Fibroblast of lung (primary cell): ENCODE results near the gene APBB2. TPM values are rescaled to one million over a fixed set of nuclear protein-coding genes. Genes with fewer than 3 reads are reported as not detected.

Experiments
- DNase-seq, 2 donors: peaks; one replicate each; pipeline versions ENCODE4 v3.0.0 to v3.0.0-alpha.2; 2010; ENCODE audit warnings: low read depth in 2 of 2
- H2AFZ ChIP-seq: 2 replicates; pipeline ENCODE4 v1.5.1; 2012; ENCODE audit warnings: low read length, control low read depth, inconsistent platforms
- H3K27ac ChIP-seq: 2 replicates; pipeline ENCODE4 v1.5.1; 2011; ENCODE audit warnings: low read length, control low read depth; ENCODE audit not compliant: insufficient read depth
- H3K27me3 ChIP-seq: 2 replicates; pipeline ENCODE4 v1.5.1; 2011; ENCODE audit warnings: mild to moderate bottlenecking, low read length; ENCODE audit not compliant: control insufficient read depth, insufficient read depth
- H3K36me3 ChIP-seq: 2 replicates; pipeline ENCODE4 v1.5.1; 2011; ENCODE audit warnings: low read length; ENCODE audit not compliant: control insufficient read depth, insufficient read depth
- H3K4me1 ChIP-seq: 2 replicates; pipeline ENCODE4 v1.5.1; 2011; ENCODE audit warnings: low read length; ENCODE audit not compliant: control insufficient read depth, insufficient read depth; ENCODE audit errors: extremely low read depth
- H3K4me2 ChIP-seq: 2 replicates; pipeline ENCODE4 v1.5.1; 2011; ENCODE audit warnings: low read length, control low read depth; ENCODE audit not compliant: insufficient read depth; ENCODE audit errors: extremely low read depth
- H3K4me3 ChIP-seq, 4 experiments: fragments of 200-600 bp in 1 of 4; sonication (generic) in 1 of 4; replicated peaks in 1 of 4; 2 replicates each; pipeline ENCODE4 v1.5.1; 2011 to 2016; ENCODE audit warnings: low read length in 4 of 4, low read depth in 3 of 4, mild to moderate bottlenecking in 3 of 4, control low read depth in 2 of 4, inconsistent platforms in 1 of 4, mixed read lengths in 1 of 4; ENCODE audit not compliant: insufficient read depth in 1 of 4; ENCODE audit errors: control extremely low read depth in 1 of 4
- H3K79me2 ChIP-seq: 2 replicates; pipeline ENCODE4 v1.5.1; 2012; ENCODE audit warnings: mild to moderate bottlenecking, low read length, inconsistent platforms; ENCODE audit not compliant: control insufficient read depth, insufficient read depth
- H3K9ac ChIP-seq: 2 replicates; pipeline ENCODE4 v1.5.1; 2011; ENCODE audit warnings: mild to moderate bottlenecking, low read length, control low read depth; ENCODE audit not compliant: insufficient read depth
- H3K9me3 ChIP-seq: 2 replicates; pipeline ENCODE4 v1.5.1; 2012; ENCODE audit warnings: low read depth, low read length; ENCODE audit not compliant: control insufficient read depth, insufficient read depth
- H4K20me1 ChIP-seq: 2 replicates; pipeline ENCODE4 v1.5.1; 2011; ENCODE audit warnings: low read length; ENCODE audit not compliant: control insufficient read depth, insufficient read depth; ENCODE audit errors: extremely low read depth
- EZH2 ChIP-seq: IDR thresholded peaks from 2 replicates; pipeline ENCODE4 v1.5.1; 2012; ENCODE audit warnings: low read length, control low read depth, mild to moderate bottlenecking; ENCODE audit errors: missing control alignments
- polyA plus RNA-seq, 2 donors: library from polyadenylated mRNA; depleted of rRNA in 1 of 2; stranded (reverse) in 1 of 2; unstranded in 1 of 2; fragments of >200 nt; gene quantifications; 2 replicates each; pipeline ENCODE4 v1.2.1, GENCODE V29; 2011 to 2012; ENCODE audit warnings: missing spikeins in 1 of 2
- total RNA-seq: library from RNA; depleted of rRNA; stranded (reverse); fragments of >200 nt; gene quantifications from 2 replicates; pipeline ENCODE4 v1.2.1, GENCODE V29; 2014
- TF ChIP-seq, protein P1 (sequence below), 2 donors: IDR thresholded peaks in 1 of 2; conservative IDR thresholded peaks in 1 of 2; 1 replicate in 1 of 2; 2 replicates in 1 of 2; pipeline ENCODE4 v1.5.1; 2011 to 2012; ENCODE audit warnings: low read length in 2 of 2, control low read depth in 1 of 2, inconsistent platforms in 1 of 2, low read depth in 1 of 2, mild to moderate bottlenecking in 1 of 2

Gene APBB2
- total and polyA plus RNA-seq, 2 donors (not counting 1 experiment from before 2014, with no cell fraction given): 25.1 to 29.8 TPM

DNA sequence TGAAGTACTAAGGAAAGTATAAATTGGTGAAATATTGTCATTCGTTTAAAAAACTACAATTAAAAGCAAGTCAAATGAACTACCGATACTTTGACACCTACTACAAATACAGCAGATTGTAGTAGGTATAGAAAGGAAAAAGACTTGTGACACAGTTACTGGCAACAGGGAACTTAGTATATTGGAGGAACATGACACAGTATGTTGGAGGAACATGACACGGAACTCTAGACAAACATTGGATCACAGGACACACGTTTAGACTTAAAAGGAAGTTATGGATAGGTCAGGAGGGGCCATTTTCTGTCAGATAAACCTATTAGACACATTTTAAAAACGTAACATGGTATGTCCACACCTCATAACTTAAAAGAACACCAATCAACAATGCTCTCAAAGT lies 132.5 kb downstream of the APBB2 start:
- Histone ChIP-seq H3K9ac (no peak overlapping the region), H3K4me3 (no peak overlapping the region), H4K20me1 (no peaks in the 10 kb centered on the region), H2AFZ (no peak overlapping the region), H3K4me2 (no peak overlapping the region), H3K4me1 (no peaks in the 10 kb centered on the region), H3K27me3 (no peaks in the 10 kb centered on the region), H3K79me2 (no peaks in the 10 kb centered on the region), H3K36me3 (no peaks in the 10 kb centered on the region), H3K9me3 (no peaks in the 10 kb centered on the region), H3K27ac (no peak overlapping the region)
- no peak for DNase-seq
- no peak for TF ChIP-seq EZH2
- TF ChIP-seq, protein P1, sequence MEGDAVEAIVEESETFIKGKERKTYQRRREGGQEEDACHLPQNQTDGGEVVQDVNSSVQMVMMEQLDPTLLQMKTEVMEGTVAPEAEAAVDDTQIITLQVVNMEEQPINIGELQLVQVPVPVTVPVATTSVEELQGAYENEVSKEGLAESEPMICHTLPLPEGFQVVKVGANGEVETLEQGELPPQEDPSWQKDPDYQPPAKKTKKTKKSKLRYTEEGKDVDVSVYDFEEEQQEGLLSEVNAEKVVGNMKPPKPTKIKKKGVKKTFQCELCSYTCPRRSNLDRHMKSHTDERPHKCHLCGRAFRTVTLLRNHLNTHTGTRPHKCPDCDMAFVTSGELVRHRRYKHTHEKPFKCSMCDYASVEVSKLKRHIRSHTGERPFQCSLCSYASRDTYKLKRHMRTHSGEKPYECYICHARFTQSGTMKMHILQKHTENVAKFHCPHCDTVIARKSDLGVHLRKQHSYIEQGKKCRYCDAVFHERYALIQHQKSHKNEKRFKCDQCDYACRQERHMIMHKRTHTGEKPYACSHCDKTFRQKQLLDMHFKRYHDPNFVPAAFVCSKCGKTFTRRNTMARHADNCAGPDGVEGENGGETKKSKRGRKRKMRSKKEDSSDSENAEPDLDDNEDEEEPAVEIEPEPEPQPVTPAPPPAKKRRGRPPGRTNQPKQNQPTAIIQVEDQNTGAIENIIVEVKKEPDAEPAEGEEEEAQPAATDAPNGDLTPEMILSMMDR (conservative IDR thresholded peaks at IDR 0.05 in 1 of 2, IDR thresholded peaks at IDR 0.05 in 1 of 2; ENCODE audit: low read depth in 1 of 2, low read length in 2 of 2): no peak

DNA sequence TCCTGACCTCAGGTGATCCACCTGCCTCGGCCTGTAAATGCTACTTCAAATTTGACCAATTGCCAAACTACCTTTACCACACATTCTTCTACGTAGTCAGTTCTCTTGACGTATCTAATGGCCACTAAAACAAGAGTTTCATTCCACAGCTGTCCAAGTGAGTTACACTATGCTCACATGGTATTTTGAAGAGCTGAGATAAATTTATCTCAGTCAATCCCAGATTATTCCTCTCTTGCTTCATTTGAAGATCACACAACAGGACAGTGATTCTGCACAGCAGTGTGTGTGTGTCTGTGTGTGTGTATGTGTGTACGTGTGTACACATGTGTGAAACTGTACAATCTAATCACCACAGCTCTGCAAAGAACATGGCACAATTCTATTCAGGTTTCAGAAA lies 133.4 kb downstream of the APBB2 start:
- no peak for DNase-seq
- Histone ChIP-seq H3K36me3 (no peaks in the 10 kb centered on the region), H3K9me3 (no peaks in the 10 kb centered on the region), H3K9ac (no peak overlapping the region), H3K27me3 (no peaks in the 10 kb centered on the region), H3K4me1 (no peaks in the 10 kb centered on the region), H3K4me2 (no peak overlapping the region), H3K79me2 (no peaks in the 10 kb centered on the region), H3K4me3 (no peak overlapping the region), H2AFZ (no peak overlapping the region), H3K27ac (no peak overlapping the region), H4K20me1 (no peaks in the 10 kb centered on the region)
- TF ChIP-seq EZH2: no peak
- TF ChIP-seq, protein P1 (conservative IDR thresholded peaks at IDR 0.05 in 1 of 2, IDR thresholded peaks at IDR 0.05 in 1 of 2; ENCODE audit: low read depth in 1 of 2, low read length in 2 of 2): no peak

DNA sequence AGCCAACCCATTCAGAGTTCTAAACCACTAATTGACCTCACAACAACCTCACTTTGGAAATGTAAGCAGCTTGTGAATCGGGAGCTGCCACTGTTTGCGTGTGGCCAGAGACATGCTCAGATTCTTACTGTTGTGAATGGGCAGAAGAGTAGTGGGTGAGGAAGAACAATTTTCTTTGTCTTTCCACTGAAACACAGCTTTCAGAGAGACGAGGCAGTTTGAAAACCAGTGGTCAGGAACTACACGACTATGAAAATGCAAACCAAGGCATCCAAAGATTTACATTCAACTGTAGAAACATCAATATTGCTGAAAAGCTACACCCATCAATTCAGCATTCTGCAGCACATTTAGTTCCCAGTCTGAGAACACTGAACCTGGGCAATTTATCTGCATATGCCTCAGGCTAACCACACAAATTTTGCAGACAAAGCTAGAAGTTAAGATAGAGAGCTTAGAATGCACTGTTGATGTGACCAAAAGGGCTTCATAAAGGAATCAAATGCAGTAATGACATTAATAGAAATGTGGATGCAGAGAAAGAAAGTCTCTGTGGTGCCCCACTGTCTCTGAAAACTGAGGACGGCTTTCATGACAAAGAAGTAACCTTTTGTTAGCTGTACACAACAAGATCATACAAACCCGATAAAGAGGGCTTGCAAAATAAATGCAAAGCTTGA lies 134.3 kb downstream of the APBB2 start:
- TF ChIP-seq, protein P1 (conservative IDR thresholded peaks at IDR 0.05 in 1 of 2, IDR thresholded peaks at IDR 0.05 in 1 of 2; ENCODE audit: low read depth in 1 of 2, low read length in 2 of 2): no peak
- no peaks in the 10 kb centered on the region for H3K79me2 ChIP-seq
- no peak overlapping the region for H3K4me2 ChIP-seq
- no peak overlapping the region for H3K4me3 ChIP-seq
- H3K36me3 ChIP-seq: no peaks in the 10 kb centered on the region
- H4K20me1 ChIP-seq: no peaks in the 10 kb centered on the region
- no peak overlapping the region for H3K9ac ChIP-seq
- H3K27me3 ChIP-seq: no peaks in the 10 kb centered on the region
- DNase-seq: no peak
- H2AFZ ChIP-seq: no peak overlapping the region
- H3K27ac ChIP-seq: no peak overlapping the region
- H3K9me3 ChIP-seq: no peaks in the 10 kb centered on the region
- H3K4me1 ChIP-seq: no peaks in the 10 kb centered on the region
